Liver (tissue), 9 donors: ENCODE results near the gene ALG3. TPM values are rescaled to one million over a fixed set of nuclear protein-coding genes. Genes with fewer than 3 reads are reported as not detected.

Source experiments
- DNase-seq: peaks from one replicate; pipeline ENCODE4 v3.0.0-alpha.2; 2017; ENCODE audit warnings: low spot score
- H3K27ac ChIP-seq, 2 donors: one replicate each; pipeline ENCODE4 v1.7.0; 2013; ENCODE audit warnings: inconsistent platforms in 2 of 2, low read length in 2 of 2, control low read depth in 1 of 2, low read depth in 1 of 2, mild to moderate bottlenecking in 1 of 2
- H3K27me3 ChIP-seq, 4 donors: one replicate each; pipeline versions ENCODE4 v1.6.1 to v1.7.0; 2013; ENCODE audit warnings: low read length in 3 of 4, inconsistent platforms in 1 of 4, mild to moderate bottlenecking in 1 of 4, moderate library complexity in 1 of 4; ENCODE audit not compliant: control insufficient read depth in 4 of 4, insufficient read depth in 4 of 4
- H3K36me3 ChIP-seq, 4 donors: one replicate each; pipeline versions ENCODE4 v1.6.1 to v1.7.0; 2013; ENCODE audit warnings: low read length in 3 of 4, mild to moderate bottlenecking in 3 of 4, low read depth in 1 of 4, moderate library complexity in 1 of 4; ENCODE audit not compliant: control insufficient read depth in 4 of 4, insufficient read depth in 3 of 4
- H3K4me1 ChIP-seq, 4 donors: one replicate each; pipeline versions ENCODE4 v1.6.1 to v1.7.0; 2013; ENCODE audit warnings: low read length in 3 of 4, mild to moderate bottlenecking in 3 of 4, moderate library complexity in 1 of 4; ENCODE audit not compliant: control insufficient read depth in 4 of 4, insufficient read depth in 4 of 4
- H3K4me3 ChIP-seq, 3 donors: one replicate each; pipeline versions ENCODE4 v1.6.1 to v1.7.0; 2013; ENCODE audit warnings: low read length in 3 of 3, control low read depth in 1 of 3, low read depth in 1 of 3, mild to moderate bottlenecking in 1 of 3
- H3K9ac ChIP-seq, 2 donors: one replicate each; pipeline ENCODE4 v1.7.0; 2013; ENCODE audit warnings: low read length in 2 of 2, mild to moderate bottlenecking in 2 of 2, moderate library complexity in 2 of 2, control low read depth in 1 of 2, low read depth in 1 of 2
- H3K9me3 ChIP-seq, 4 donors: one replicate each; pipeline versions ENCODE4 v1.6.1 to v1.7.0; 2013; ENCODE audit warnings: low read length in 3 of 4; ENCODE audit not compliant: control insufficient read depth in 4 of 4
- ATF3 ChIP-seq: IDR thresholded peaks from 2 replicates; pipeline ENCODE4 v1.6.1; 2016; ENCODE audit warnings: antibody characterized with exemption
- CTCF ChIP-seq: fragments of 150-350 bp; IDR thresholded peaks from 2 replicates; pipeline ENCODE4 v1.5.1; 2017; ENCODE audit warnings: improper control_type of control experiment, low read depth, low read length; ENCODE audit not compliant: missing input control
- EGR1 ChIP-seq, 2 donors: IDR thresholded peaks; 2 replicates each; pipeline ENCODE4 v1.6.1; 2016 to 2018; ENCODE audit warnings: antibody characterized with exemption in 2 of 2, low read depth in 2 of 2
- FOXA1 ChIP-seq: IDR thresholded peaks from 2 replicates; pipeline ENCODE4 v1.6.1; 2016; ENCODE audit warnings: antibody characterized with exemption
- FOXA2 ChIP-seq: IDR thresholded peaks from 2 replicates; pipeline ENCODE4 v1.6.1; 2016; ENCODE audit warnings: antibody characterized with exemption
- GABPA ChIP-seq, 2 donors: IDR thresholded peaks in 1 of 2; conservative IDR thresholded peaks in 1 of 2; 2 replicates each; pipeline ENCODE4 v1.6.1; 2016; ENCODE audit warnings: antibody characterized with exemption in 2 of 2, mild to moderate bottlenecking in 1 of 2, moderate library complexity in 1 of 2
- HNF4A ChIP-seq, 2 donors: conservative IDR thresholded peaks; 2 replicates each; pipeline ENCODE4 v1.6.1; 2016; ENCODE audit warnings: antibody characterized with exemption in 2 of 2, mild to moderate bottlenecking in 2 of 2
- HNF4G ChIP-seq: IDR thresholded peaks from 2 replicates; pipeline ENCODE4 v1.6.1; 2016; ENCODE audit warnings: antibody characterized with exemption
- JUND ChIP-seq, 2 donors: IDR thresholded peaks; 2 replicates each; pipeline ENCODE4 v1.6.1; 2016; ENCODE audit warnings: antibody characterized with exemption in 2 of 2
- MAX ChIP-seq: IDR thresholded peaks from 2 replicates; pipeline ENCODE4 v1.6.1; 2016; ENCODE audit warnings: antibody characterized with exemption
- NR2F2 ChIP-seq: IDR thresholded peaks from 2 replicates; pipeline ENCODE4 v1.6.1; 2016; ENCODE audit warnings: antibody characterized with exemption
- RAD21 ChIP-seq, 2 donors: IDR thresholded peaks; 2 replicates each; pipeline ENCODE4 v1.6.1; 2016; ENCODE audit warnings: antibody characterized with exemption in 2 of 2, mild to moderate bottlenecking in 2 of 2
- REST ChIP-seq: IDR thresholded peaks from 2 replicates; pipeline ENCODE4 v1.6.1; 2016; ENCODE audit warnings: antibody characterized with exemption, mild to moderate bottlenecking
- RXRA ChIP-seq, 2 donors: IDR thresholded peaks; 2 replicates each; pipeline ENCODE4 v1.6.1; 2017 to 2018; ENCODE audit warnings: antibody characterized with exemption in 2 of 2, mild to moderate bottlenecking in 1 of 2
- SP1 ChIP-seq: IDR thresholded peaks from 2 replicates; pipeline ENCODE4 v1.6.1; 2018; ENCODE audit warnings: antibody characterized with exemption, mild to moderate bottlenecking
- TAF1 ChIP-seq: conservative IDR thresholded peaks from 2 replicates; pipeline ENCODE4 v1.6.1; 2016; ENCODE audit warnings: antibody characterized with exemption, mild to moderate bottlenecking
- YY1 ChIP-seq: IDR thresholded peaks from 2 replicates; pipeline ENCODE4 v1.6.1; 2016; ENCODE audit warnings: antibody characterized with exemption, mild to moderate bottlenecking
- ZBTB33 ChIP-seq: IDR thresholded peaks from 2 replicates; pipeline ENCODE4 v1.6.1; 2016; ENCODE audit warnings: antibody characterized with exemption
- WGBS: extraction: QIAGEN DNeasy Blood & Tissue Kit; methylation state at CpG from one replicate; pipeline ENCODE4 v1.1.7; 2013; 5-methylcytosine and 5-hydroxymethylcytosine counted together
- polyA plus RNA-seq, 2 donors: library from polyadenylated mRNA; stranded (reverse) in 1 of 2; unstranded in 1 of 2; fragments of 200-250 nt in 1 of 2; fragments of >200 nt in 1 of 2; fragmentation: Nextera tagmentation in 1 of 2; extraction: Ambion mirVana in 1 of 2; gene quantifications; one replicate each; pipeline versions ENCODE4 v1.2.1 to v1.2.3, GENCODE V29; 2013 to 2015
- total RNA-seq, 2 donors: library from RNA; depleted of rRNA; stranded (reverse); fragments of >200 nt; gene quantifications; one replicate each; pipeline ENCODE4 v1.2.3, GENCODE V29; 2014
- donor health status: healthy.
- donor health status: healthy.
- donor health status: healthy.
- donor health status: healthy.
- donor health status: healthy.

ALG3 gene
- total and polyA plus RNA-seq, 4 donors: 27.7 to 78.6 (median 64.5) TPM

GRCh38 chr3:184289426-184289938, 40.7 kb upstream of the ALG3 start:
- H3K4me3 ChIP-seq: no peak overlapping the region
- H3K4me1 ChIP-seq: no peaks in the 10 kb centered on the region
- H3K27me3 ChIP-seq: no peaks in the 10 kb centered on the region
- DNase-seq: peak; percentile 67
- no peaks in the 10 kb centered on the region for H3K36me3 ChIP-seq
- H3K9me3 ChIP-seq: no peaks in the 10 kb centered on the region
- TF ChIP-seq EGR1 (IDR thresholded peaks at IDR 0.05; ENCODE audit: low read depth in 2 of 2) (no peak), HNF4G (no peak), GABPA (IDR thresholded peaks at IDR 0.05 in 1 of 2, conservative IDR thresholded peaks at IDR 0.05 in 1 of 2) (no peak), FOXA2 (no peak), MAX (no peak), ZBTB33 (no peak), SP1 (no peak), ATF3 (no peak), RAD21 (IDR thresholded peaks at IDR 0.05) (peak; percentile 85 to 88), FOXA1 (no peak), NR2F2 (no peak), JUND (IDR thresholded peaks at IDR 0.05) (no peak), YY1 (no peak), REST (no peak), CTCF (peak; percentile 46), HNF4A (conservative IDR thresholded peaks at IDR 0.05) (peak in 1 of 2 donors; percentile 18), TAF1 (no peak), RXRA (IDR thresholded peaks at IDR 0.05) (no peak)
- WGBS: 11% methylated on average over 10 of the region's 10 CpGs
- no peak overlapping the region for H3K9ac ChIP-seq
- H3K27ac ChIP-seq: no peak overlapping the region
